Measurements from ENCODE around the gene BCAP31.
"Not testable (repeated sequence)": the region's sequence is repeated elsewhere in the genome, so short reads cannot be mapped to it uniquely, and the experiment has no call there.

BCAP31 gene

GRCh38 chrX:153763989-153764755 is 40.0 kb upstream of the BCAP31 start, which contains the start of gene PLXNB3:
Gene PLXNB3 (plus strand): TSS chrX:153764249. CDS start chrX:153765536, 1,287 bp downstream.
- DNase-seq: peak; percentile 77
- in situ Hi-C loops (cut with MboI; ENCODE audit: low pct_unique_long_range_greater_than_20kb, low sequenced_read_pairs): no loop called here

GRCh38 chrX:153763298-153763932 is 39.2 kb upstream of the BCAP31 start:
- in situ Hi-C loops (cut with MboI; ENCODE audit: low pct_unique_long_range_greater_than_20kb, low sequenced_read_pairs): no loop called here
- DNase-seq: no peak

- in situ Hi-C loops (cut with MboI; ENCODE audit: low pct_unique_long_range_greater_than_20kb, low sequenced_read_pairs): no loop called here
- no peak for DNase-seq
These were observed 38.5 kb upstream of the BCAP31 start for GRCh38 chrX:153762626-153763173.

GRCh38 chrX:153761863-153762262 is 37.7 kb upstream of the BCAP31 start:
- in situ Hi-C loops (cut with MboI; ENCODE audit: low pct_unique_long_range_greater_than_20kb, low sequenced_read_pairs): no loop called here
- DNase-seq: no peak

GRCh38 chrX:153755136-153755535 is 30.9 kb upstream of the BCAP31 start:
- DNase-seq: no peak
- in situ Hi-C loops (cut with MboI; ENCODE audit: low pct_unique_long_range_greater_than_20kb, low sequenced_read_pairs): no loop called here

GRCh38 chrX:153750127-153750774 is 26.1 kb upstream of the BCAP31 start:
- in situ Hi-C loops (cut with MboI; ENCODE audit: low pct_unique_long_range_greater_than_20kb, low sequenced_read_pairs): no loop called here
- no peak for DNase-seq

- in situ Hi-C loops (cut with MboI; ENCODE audit: low pct_unique_long_range_greater_than_20kb, low sequenced_read_pairs): not testable (repeated sequence)
These were observed 24.8 kb upstream of the BCAP31 start for GRCh38 chrX:153749017-153749416.

GRCh38 chrX:153746991-153747390 is 22.8 kb upstream of the BCAP31 start:
- in situ Hi-C loops (cut with MboI; ENCODE audit: low pct_unique_long_range_greater_than_20kb, low sequenced_read_pairs); DNase-seq: not testable (repeated sequence)

More at GRCh38 chrX:153749017-153749416, 24.8 kb upstream of the BCAP31 start:
- not testable (repeated sequence) for DNase-seq

GRCh38 chrX:153746359-153746758 is 22.2 kb upstream of the BCAP31 start:
- in situ Hi-C loops (cut with MboI; ENCODE audit: low pct_unique_long_range_greater_than_20kb, low sequenced_read_pairs): no loop called here
- no peak for DNase-seq

- in situ Hi-C loops (cut with MboI; ENCODE audit: low pct_unique_long_range_greater_than_20kb, low sequenced_read_pairs); DNase-seq: not testable (repeated sequence)
These were observed 20.9 kb upstream of the BCAP31 start for GRCh38 chrX:153745067-153745433.

GRCh38 chrX:153744210-153745066 is 20.3 kb upstream of the BCAP31 start:
- DNase-seq: peak; percentile 61
- in situ Hi-C loops (cut with MboI; ENCODE audit: low pct_unique_long_range_greater_than_20kb, low sequenced_read_pairs): no loop called here

GRCh38 chrX:153743468-153744209 is 19.5 kb upstream of the BCAP31 start:
- in situ Hi-C loops (cut with MboI; ENCODE audit: low pct_unique_long_range_greater_than_20kb, low sequenced_read_pairs); DNase-seq: not testable (repeated sequence)

- in situ Hi-C loops (cut with MboI; ENCODE audit: low pct_unique_long_range_greater_than_20kb, low sequenced_read_pairs); DNase-seq: not testable (repeated sequence)
These were observed 18.7 kb upstream of the BCAP31 start for GRCh38 chrX:153742796-153743467.

GRCh38 chrX:153742111-153742510 is 17.9 kb upstream of the BCAP31 start:
- in situ Hi-C loops (cut with MboI; ENCODE audit: low pct_unique_long_range_greater_than_20kb, low sequenced_read_pairs); DNase-seq: not testable (repeated sequence)

- in situ Hi-C loops (cut with MboI; ENCODE audit: low pct_unique_long_range_greater_than_20kb, low sequenced_read_pairs): no loop called here
- no peak for DNase-seq
These were observed 17.3 kb upstream of the BCAP31 start for GRCh38 chrX:153741446-153741845.

- in situ Hi-C loops (cut with MboI; ENCODE audit: low pct_unique_long_range_greater_than_20kb, low sequenced_read_pairs): no loop called here
These were observed 16.5 kb upstream of the BCAP31 start for GRCh38 chrX:153740631-153741222.

GRCh38 chrX:153739754-153740486 is 15.7 kb upstream of the BCAP31 start:
- DNase-seq: no peak
- in situ Hi-C loops (cut with MboI; ENCODE audit: low pct_unique_long_range_greater_than_20kb, low sequenced_read_pairs): no loop called here

More at GRCh38 chrX:153740631-153741222, 16.5 kb upstream of the BCAP31 start:
- DNase-seq: no peak

Data from KBM-7 (cell line).